Smooth muscle cell (in vitro differentiated cells): ENCODE measurements around the gene PHACTR1. TPM values are rescaled to one million over a fixed set of nuclear protein-coding genes. Genes with fewer than 3 reads are reported as not detected.

ENCODE experiments used
- DNase-seq: peaks from one replicate; lab custom pipeline; 2025; ENCODE audit not compliant: unreplicated experiment; lab: John Stamatoyannopoulos, UW
- H2AFZ ChIP-seq: fragments of 200-600 bp; sonication (generic); 2 replicates; pipeline ENCODE4 v1.6.0; 2016; ENCODE audit warnings: antibody characterized with exemption, low read depth, mild to moderate bottlenecking
- H3F3A ChIP-seq: fragments of 200-600 bp; sonication (generic); 2 replicates; pipeline ENCODE4 v1.6.0; 2017; ENCODE audit warnings: antibody characterized with exemption, low read depth
- H3K27ac ChIP-seq: fragments of 200-600 bp; sonication (generic); 2 replicates; pipeline ENCODE4 v1.5.1; 2016; ENCODE audit warnings: low read depth, mild to moderate bottlenecking
- H3K27me3 ChIP-seq: fragments of 200-600 bp; sonication (generic); 2 replicates; pipeline ENCODE4 v1.6.1; 2016; ENCODE audit warnings: low read depth, mild to moderate bottlenecking
- H3K36me3 ChIP-seq: fragments of 200-600 bp; sonication (generic); 2 replicates; pipeline ENCODE4 v1.5.1; 2016; ENCODE audit warnings: low read depth
- H3K4me1 ChIP-seq: fragments of 200-600 bp; sonication (generic); 2 replicates; pipeline ENCODE4 v1.5.1; 2016; ENCODE audit warnings: low read depth
- H3K4me2 ChIP-seq: fragments of 200-600 bp; sonication (generic); 2 replicates; pipeline ENCODE4 v1.6.0; 2016; ENCODE audit warnings: mild to moderate bottlenecking
- H3K4me3 ChIP-seq: fragments of 200-600 bp; sonication (generic); 2 replicates; pipeline ENCODE4 v1.5.1; 2016; ENCODE audit warnings: mild to moderate bottlenecking
- H3K79me2 ChIP-seq: fragments of 200-600 bp; sonication (generic); 2 replicates; pipeline ENCODE4 v1.6.0; 2016; ENCODE audit warnings: low read depth, mild to moderate bottlenecking
- H3K9ac ChIP-seq: fragments of 200-600 bp; sonication (generic); 2 replicates; pipeline ENCODE4 v1.6.0; 2016; ENCODE audit warnings: low read depth
- H3K9me3 ChIP-seq: fragments of 200-600 bp; sonication (generic); replicated peaks from 2 replicates; pipeline ENCODE4 v1.5.1; 2016; ENCODE audit warnings: low read depth
- H4K20me1 ChIP-seq: fragments of 200-600 bp; sonication (generic); 2 replicates; pipeline ENCODE4 v1.6.0; 2016; ENCODE audit warnings: low read depth
- CTCF ChIP-seq: fragments of 200-600 bp; sonication (generic); IDR thresholded peaks from 2 replicates; pipeline ENCODE4 v1.5.1; 2017; ENCODE audit warnings: borderline replicate concordance, mild to moderate bottlenecking, antibody characterized with exemption; ENCODE audit not compliant: insufficient read depth, poor library complexity, severe bottlenecking
- WGBS: methylation state at CpG from one replicate; pipeline ENCODE4 v1.1.7; 2016; ENCODE audit warnings: low lambda C conversion rate; 5-methylcytosine and 5-hydroxymethylcytosine counted together
- polyA plus RNA-seq: library from polyadenylated mRNA; unstranded; fragments of >200 nt; fragmentation: Nextera tagmentation; extraction: Ambion mirVana; gene quantifications from 2 replicates; pipeline ENCODE4 v1.2.1, GENCODE V29; 2016
- total RNA-seq: library from RNA; depleted of rRNA; stranded (reverse); fragments of >200 nt; gene quantifications from 2 replicates; pipeline ENCODE4 v1.2.3, GENCODE V29; 2014

PHACTR1 gene
- total and polyA plus RNA-seq, 2 experiments from 2014 or later = 0.09 to 0.67 TPM

DNA sequence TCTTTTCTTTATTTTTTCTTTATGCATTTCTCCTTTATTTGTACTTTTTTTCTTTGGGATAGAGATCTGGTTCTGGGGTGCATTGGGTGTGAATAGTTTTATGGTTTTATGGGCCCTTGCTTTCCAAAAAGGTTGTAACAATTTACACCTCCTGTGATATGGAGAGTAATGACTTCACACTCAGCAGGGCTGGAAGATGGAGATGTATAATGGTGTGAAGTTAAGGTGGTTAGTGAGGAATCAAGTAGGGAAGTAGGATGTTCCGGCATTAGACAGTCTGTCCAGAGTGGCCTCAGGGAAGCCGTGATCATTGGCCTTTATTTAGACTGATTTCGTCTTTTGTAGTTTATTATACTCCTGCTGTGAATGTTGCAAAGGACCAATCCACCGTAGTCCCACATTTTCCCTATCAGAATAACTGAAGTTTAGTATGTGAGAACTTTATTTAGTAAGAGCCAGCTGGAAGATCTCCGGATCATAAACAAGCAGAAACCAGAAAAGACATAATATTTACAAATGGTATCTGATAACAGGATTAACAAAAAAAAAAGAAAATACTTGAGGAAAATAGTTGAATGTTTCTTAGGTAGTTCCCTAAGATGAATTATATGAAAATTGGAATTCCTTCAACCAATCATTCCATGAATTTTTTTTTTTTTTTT lies 356.2 kb downstream of the PHACTR1 start:
- Histone ChIP-seq H3F3A (no peaks in the 10 kb centered on the region), H3K79me2 (no peaks in the 10 kb centered on the region), H3K4me3 (no peak overlapping the region), H3K36me3 (no peaks in the 10 kb centered on the region), H3K27me3 (peaks cover 72% of the 10 kb centered on the region), H3K27ac (no peak overlapping the region), H3K9me3 (no peaks in the 10 kb centered on the region), H4K20me1 (no peaks in the 10 kb centered on the region), H3K9ac (no peak overlapping the region), H2AFZ (no peak overlapping the region), H3K4me1 (peaks cover 6% of the 10 kb centered on the region), H3K4me2 (no peak overlapping the region)
- TF ChIP-seq CTCF = no peak
- 72% methylated on average over 5 of the region's 5 CpGs for whole genome bisulfite sequencing
- no peak for DNase-seq

DNA sequence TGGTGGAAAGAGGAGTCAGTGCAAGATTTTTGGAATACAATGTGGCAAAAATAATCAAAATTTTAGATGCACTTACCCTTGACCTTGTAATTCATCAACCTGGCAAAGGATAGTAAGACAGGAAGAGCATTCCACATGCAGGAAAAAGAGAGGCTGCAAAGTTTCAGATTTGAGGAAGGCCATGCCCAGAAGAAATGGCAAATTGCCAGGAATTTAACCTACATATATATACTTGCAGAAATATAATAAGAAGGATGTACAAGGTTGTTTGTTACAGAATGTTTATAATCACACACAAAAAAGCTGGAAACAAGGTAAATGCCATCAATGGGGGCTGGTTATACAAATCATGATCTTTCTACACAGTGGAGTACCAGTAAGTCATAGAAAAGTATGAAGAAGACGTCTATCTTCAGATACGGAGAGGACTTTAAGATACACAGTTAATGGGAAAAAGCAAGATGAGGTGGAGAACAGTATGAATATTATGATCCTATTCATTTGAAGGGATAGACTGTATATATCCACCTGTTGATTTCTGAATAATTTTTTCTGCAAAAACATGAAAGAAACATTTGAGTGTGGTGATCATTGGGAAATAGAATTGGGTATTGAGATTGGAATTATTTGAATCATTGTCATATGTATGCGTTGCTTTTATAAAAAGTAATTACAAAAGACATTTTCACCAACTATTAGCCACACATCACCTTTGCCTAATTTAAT lies 358.0 kb downstream of the PHACTR1 start:
- Histone ChIP-seq H3K27ac (no peak overlapping the region), H2AFZ (no peak overlapping the region), H3K4me2 (no peak overlapping the region), H3F3A (no peaks in the 10 kb centered on the region), H3K4me1 (peaks cover 6% of the 10 kb centered on the region), H4K20me1 (no peaks in the 10 kb centered on the region), H3K9me3 (no peaks in the 10 kb centered on the region), H3K27me3 (peaks cover 68% of the 10 kb centered on the region), H3K79me2 (no peaks in the 10 kb centered on the region), H3K4me3 (no peak overlapping the region), H3K36me3 (no peaks in the 10 kb centered on the region), H3K9ac (no peak overlapping the region)
- no peak for TF ChIP-seq CTCF
- 93% methylated on average over 3 of the region's 3 CpGs for WGBS
- DNase-seq = no peak

DNA sequence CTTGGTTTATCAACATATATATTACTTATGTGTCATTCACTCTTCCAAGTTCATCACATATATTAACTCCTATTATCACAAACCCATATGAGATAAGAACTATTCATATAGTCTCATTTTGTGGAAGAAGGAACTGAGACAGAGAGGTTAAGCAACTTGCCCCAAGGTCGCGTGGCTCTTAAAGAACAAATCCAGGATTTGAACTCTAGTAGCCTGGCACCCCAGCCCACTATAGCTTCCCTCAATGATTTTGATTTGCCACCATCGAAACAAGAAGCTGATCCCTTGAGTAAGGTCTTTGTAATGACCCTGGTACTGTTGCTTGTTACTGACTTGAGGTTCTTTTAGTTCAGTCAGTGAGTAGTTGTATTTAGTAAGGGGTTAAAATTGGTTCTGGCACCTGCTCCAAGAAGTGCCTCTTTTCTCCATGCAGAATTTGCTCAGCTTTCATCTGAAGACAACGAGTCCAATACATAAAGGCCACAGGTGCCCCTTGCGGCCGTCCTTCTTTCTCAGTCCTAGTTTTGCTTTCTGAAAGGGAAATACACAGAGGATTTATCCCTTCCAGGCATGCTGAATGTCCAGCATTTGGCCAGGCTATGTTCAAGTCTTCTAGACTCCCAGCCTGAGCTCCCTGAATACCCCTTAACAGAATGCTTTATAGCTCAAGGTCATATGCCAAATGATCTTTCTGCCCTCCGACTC lies 358.7 kb downstream of the PHACTR1 start:
- Histone ChIP-seq H3K4me1 (peaks cover 6% of the 10 kb centered on the region), H4K20me1 (no peaks in the 10 kb centered on the region), H3K27me3 (peaks cover 68% of the 10 kb centered on the region), H2AFZ (no peak overlapping the region), H3K4me2 (no peak overlapping the region), H3K27ac (no peak overlapping the region), H3K9ac (no peak overlapping the region), H3K9me3 (no peaks in the 10 kb centered on the region), H3F3A (no peaks in the 10 kb centered on the region), H3K36me3 (no peaks in the 10 kb centered on the region), H3K4me3 (no peak overlapping the region), H3K79me2 (no peaks in the 10 kb centered on the region)
- WGBS = 91% methylated on average over 7 of the region's 7 CpGs
- DNase-seq = no peak
- no peak for TF ChIP-seq CTCF
